Stimulated activated CD8-positive, alpha-beta memory T cell treated with anti-CD3 and anti-CD28 coated beads, Interleukin-2, amount 100 ng/mL, for 1 hour (primary cell): Measurements from ENCODE around the gene TRHDE.

Source experiments
- DNase-seq, 2 donors: peaks; one replicate each; pipeline ENCODE4 v3.0.0-alpha.2; 2020; ENCODE audit warnings: low read depth in 2 of 2

TRHDE gene

DNA sequence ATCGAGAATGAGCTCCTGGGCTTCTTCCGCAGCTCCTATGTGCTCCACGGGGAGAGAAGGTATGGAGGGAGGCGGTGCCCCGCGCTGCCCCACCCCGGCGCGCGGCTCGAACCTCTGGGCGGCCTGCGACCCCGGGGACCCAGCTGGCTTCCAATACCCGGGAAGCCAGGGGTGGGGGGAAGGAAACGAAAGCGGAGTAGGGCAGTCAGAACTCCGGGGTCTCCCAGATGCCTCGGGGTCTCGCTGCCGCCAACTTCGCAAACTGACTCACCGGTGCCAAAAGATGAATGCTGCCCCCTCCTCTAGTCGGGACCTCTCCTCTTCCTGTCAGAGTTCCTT, 1.3 kb downstream of the TRHDE start:
- no peak for DNase-seq

DNA sequence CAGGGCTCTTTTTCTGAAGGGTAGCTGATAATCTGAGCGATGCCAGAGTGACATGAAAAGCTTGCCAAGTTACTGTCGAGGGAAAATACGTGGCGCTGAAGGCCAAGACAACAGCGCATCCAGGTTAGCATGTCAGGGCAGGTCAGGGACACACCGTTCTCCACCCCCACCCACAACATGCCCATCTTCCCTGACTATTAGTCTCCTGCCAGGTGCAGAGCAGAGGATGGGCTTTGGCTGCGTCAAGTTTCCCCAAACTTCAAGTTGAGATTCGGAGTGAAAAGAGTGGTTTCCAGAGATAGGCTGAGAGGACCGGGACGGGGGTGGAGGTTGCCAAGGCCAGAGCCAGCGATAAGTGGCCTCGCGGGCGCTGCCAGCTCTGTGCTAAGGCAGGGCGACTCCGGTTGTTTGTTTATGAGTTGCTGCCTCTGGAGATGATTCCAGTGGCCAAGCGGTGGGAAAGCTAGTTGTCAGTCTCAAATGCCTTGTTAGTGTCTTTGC, 1.7 kb downstream of the TRHDE start:
- DNase-seq: no peak

DNA sequence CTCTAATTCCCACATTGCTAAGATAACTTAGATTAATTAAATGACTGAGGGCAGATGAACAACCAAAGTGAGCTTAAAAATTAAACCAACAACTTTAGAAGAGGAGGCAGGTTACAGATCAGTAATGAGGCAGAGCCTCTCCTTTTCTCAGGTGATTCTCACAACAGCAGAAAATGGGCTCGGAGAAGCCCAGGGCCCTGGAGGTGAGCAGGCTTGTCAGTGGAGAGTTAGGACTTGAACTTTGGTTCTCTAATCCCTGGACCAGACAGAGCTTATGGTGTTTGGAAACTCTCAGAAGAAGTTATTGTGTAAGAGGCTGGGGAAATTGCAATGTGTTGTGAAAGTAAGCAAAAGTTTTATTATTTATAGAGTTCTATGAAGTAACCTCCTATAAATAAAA, 2.8 kb downstream of the TRHDE start:
- no peak for DNase-seq

DNA sequence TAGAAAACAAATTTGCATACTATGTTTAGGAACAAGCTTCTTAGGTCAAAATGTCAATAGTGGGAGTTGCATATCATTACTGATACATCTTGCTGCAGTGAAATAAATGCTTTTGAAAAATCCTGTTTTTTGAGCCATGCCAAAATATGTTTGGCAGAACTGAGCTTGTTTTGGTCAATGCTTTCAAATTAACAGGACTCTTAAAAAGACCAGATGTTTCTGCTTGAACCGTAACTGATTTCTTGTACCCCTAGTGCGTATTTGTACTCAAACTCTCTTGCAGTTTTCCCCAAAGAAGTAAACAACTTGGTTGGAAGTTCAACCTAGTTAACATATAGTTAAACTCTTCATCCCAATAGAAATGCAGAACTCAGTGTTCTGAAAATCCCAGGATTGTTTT, 3.4 kb downstream of the TRHDE start:
- no peak for DNase-seq

DNA sequence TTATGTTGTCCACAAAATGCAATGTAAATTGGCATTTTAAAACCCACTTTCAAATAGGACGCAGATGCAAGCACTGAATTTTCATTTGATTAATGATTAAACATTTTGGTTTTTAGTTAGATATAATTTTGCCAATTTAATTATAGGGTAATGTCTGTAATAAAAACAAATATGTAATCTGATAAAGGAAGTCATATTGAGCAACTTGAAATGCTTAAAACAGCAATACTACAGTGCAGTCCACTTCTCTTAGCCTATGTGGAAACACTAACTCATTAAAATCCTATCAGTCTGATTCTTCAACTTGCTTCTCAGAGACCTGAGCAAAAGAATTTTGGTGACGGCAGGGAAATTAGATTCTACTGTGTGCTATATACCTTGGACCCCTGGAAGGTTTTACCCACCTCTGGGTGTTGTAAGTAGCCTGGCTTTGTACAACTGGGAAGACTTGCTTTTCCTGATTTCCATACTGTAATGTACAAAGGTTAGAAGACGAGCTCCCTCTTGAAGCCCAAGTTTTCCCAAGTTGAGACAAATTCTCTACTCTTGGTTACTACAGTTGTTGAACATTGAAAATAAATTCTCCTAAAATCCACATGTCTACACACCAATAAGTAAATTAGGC, 4.1 kb downstream of the TRHDE start:
- no peak for DNase-seq

DNA sequence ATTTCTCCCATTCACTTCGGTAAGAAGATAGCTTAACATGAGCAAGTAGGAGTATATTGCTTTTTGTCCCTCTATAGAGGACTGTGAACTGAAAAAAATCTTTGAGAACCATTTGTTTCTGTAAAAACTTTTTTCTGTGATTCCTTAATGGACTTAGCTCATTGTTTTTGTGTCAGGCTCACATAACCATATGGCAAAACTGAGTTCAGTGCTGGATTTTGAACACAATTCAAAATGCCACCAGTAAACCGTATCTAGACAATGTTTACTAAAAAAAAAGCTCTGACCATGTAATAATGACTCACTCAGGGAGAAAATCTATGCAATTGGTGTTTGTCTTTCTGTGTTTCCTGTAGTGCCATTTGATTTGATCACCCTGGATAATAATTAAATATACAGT, 5.2 kb downstream of the TRHDE start:
- no peak for DNase-seq

DNA sequence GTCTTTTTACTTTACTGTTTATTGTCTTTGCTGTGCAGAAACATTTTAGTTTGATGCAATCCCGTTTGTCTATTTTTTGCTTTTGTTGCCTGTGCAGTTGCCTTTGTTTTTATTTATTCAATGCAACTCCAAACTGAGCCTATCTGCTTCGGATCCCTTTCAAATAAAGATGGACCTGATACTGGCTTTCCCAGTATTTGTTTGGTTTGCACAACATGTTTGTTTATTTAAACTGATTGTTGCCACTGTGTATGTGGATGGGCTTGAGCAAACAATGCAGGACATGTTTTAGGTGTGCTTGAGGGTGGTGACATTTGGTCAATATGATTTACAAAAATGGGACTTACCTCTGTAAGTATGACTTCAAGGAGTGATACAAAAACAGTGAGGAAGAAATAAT, 6.7 kb downstream of the TRHDE start:
- DNase-seq: no peak

DNA sequence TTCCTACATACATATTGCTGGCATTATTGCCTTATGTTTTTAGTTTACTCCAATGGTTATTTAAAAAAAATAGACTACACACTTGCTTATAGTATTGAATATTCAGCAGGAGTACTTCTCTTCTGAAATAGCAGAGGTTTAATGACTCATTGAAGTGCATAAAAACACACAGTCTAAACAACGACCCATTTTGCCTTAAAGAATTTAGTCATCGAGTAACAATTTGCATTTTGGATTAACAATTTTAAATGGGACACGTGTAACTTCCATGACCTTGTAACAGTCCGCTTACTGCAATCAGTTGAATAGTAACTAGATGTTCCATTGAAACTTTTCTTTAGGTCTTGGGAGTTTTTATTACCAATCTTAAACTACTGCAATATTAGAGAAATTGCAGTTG, 9.0 kb downstream of the TRHDE start:
- no peak for DNase-seq

DNA sequence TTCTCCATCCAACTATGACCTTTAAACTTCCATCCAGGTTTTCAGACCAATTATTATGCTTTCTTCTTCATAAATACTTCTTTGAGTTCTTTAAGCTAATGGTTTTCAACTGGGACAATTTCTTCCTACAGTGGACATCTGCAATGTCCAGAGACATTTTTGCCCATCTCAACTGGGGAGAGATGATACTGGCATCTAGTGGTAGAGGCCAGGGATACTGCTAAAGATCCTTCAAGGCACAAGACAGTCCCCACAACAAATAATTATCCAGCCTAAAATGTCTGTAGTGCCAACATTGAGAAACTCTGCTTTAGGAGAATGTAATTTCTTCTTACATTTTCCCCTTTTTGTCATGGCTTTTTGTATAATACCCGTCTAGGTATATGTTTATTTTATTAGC, 10.6 kb downstream of the TRHDE start:
- DNase-seq: no peak

DNA sequence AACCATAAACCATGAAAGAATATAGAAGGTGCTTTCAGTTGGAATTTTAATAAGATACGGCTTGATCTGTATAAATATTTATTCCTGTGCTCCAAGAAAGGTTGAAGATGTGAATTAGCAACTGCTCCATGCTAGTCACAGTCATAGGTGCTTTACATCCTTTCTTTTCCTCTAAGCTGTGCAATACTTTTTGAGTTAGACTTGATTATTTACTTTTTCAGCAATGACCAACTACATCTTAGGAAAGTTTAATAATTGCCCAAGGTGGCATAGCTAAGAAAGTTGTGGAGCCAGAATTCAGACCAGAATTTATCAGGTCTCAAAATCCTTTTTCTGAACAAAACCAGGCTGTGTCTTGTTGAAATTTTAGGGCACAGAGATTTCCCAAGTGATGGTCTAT, 13.7 kb downstream of the TRHDE start:
- no peak for DNase-seq

DNA sequence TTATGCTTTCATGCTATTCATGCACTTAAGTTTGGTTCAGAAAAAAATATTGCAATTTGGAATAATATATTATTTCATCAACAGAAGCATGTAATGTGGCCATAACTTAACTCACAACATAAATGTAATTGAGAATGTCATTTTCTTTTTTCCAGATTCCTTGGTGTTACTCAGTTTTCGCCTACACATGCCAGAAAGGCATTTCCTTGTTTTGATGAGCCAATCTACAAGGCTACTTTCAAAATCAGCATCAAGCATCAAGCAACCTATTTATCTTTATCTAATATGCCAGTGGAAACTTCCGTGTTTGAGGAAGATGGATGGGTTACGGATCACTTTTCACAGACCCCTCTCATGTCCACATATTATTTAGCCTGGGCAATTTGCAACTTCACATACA, 14.4 kb downstream of the TRHDE start:
- no peak for DNase-seq

DNA sequence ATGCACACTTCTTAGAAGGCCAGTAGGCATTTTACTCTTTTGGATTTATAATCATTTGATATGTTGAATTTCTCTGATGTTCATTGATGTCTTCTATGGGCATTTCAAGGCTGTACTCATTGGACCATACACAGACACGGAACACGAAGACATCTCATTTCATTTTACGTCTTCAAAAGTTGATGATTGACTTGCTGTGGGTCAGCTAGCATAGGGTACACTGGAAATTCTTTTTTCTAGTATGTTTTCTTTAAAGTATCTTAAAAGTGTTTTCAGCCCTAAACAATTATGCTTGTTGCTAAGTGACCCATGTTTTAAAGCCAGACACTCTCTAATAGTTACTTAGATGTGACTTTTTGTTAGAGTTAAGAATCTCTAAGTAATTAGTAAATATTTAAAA, 16.3 kb downstream of the TRHDE start:
- DNase-seq: no peak

DNA sequence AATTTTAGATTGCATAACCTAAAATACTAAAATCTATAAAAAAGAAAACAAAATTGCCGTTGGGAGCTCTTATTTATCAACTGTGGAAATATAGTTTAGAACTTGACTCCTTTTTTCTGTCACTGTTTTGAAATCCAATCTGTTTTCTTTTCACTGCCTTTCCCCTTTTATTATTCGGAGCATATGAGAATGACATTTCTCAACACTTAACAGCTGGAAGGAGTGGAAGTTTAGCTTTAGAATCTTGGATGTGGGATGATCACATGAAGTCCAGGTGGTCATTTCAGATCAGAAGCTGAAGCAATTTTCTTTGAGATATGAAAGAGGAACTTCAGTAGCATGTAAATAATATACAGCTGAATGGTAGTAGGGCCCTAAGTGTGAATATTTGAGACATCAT, 16.7 kb downstream of the TRHDE start:
- DNase-seq: no peak

DNA sequence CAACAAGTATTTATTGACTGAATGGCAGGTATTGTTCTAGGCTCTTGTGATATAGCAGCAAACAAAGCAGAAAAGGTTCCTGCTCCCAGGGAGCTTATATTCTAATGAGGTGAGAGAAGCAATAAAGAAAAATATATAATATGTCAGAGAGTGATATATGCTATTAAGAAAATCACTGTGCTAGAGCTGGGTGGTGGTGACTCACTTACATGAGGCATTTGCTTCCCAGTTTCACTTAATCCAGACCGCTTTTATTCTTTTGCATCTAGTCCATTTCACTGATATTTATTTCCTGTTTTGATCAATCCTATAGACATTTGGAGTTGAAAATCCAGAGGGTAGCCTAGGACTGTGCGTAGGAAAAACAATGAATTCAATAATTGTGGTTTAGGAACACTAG, 17.5 kb downstream of the TRHDE start:
- DNase-seq: no peak

DNA sequence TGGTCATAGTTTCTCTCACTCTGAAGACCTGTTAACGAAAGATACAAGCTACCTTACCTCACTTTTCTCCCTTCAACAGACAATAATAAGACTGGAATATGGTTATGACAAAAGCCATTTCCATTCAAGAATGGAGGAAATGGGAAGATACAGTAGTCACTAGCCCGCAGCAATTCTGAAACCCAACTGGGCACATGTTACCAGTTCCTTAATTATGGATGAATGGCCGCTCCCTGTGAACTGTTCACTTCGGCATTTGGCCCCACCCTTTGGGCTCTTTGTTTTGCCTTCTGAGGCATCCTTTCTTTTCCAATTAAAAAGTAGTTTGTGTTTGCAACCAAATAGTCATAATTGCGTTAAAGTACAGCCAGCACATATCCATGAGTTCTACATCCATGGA, 19.0 kb downstream of the TRHDE start:
- DNase-seq: no peak

DNA sequence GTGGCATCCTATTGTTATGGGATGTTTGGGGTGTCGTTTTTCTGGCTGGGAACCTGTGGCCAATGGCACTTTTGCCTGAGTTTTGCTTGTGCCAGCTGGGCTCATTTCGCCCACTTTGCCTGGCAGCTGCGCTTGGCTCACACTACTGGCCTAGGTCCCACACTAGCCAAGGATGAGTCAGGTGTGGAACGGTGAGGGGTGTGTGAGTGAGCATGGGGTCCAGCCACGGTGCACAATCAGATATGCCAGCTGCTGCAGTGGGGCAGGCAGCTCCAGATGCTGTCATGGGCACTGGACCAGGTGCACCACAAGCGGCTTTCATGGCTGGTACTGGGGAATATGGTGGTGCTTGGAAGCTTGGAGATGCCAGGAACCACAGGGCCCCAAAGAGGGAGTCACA, 21.5 kb downstream of the TRHDE start:
- DNase-seq: no peak

DNA sequence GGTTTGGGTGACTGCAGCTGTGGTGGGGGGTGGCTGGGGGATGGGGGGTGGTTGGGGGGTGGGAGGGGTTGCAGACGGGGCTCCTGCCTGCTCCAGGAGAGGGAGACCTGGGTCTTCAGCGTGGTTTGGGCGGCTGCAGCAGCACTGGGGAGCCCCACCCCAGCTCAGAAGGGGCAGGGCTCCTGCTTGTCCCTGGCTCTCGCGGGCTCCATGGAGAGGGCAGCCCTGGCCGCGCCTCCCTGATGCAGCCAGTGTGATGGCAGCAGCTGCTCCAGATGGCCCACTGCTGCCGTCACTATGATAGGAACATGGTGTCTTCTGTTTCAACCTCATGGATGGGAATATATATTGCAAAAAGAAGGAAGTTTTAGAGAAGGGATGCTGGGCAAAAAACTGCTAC, 22.9 kb downstream of the TRHDE start:
- DNase-seq: no peak

DNA sequence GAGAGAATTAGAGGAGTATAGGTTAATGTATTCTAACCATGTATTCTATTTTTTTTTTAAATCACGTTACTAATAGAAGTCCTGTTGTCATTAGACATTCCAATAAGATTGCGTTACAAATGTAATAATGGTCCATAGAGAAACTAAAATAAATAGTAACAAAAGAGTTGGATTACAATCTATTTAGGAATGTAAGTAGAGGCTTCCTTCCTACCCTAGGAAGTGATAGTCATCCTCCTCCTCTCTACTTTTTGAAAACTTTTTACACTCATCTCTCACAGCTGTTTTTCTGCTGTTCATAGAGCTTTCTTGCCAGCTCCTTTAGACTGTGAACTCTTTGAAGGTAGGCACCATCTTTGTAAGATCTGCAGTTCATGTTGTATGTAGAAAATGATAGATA, 23.6 kb downstream of the TRHDE start:
- DNase-seq: no peak

DNA sequence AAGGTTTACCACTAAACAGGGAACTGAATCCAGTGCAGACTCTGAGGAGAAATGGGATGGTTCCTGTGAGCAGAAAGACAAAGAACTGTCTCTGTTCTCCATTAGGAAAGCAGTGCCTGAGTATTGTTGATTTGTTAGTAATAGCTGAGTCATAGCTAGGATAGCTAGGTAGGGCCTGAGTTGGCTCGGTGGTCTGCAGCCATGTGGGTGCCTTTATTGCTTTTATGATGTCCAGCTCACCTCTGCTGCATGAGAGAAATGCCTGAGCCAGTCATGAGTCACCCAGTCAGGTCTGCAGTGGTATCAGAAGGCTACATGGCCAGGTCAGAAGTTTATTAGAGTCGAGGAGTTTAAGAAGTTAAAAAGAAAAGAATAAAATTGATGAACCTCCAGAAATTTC, 24.2 kb downstream of the TRHDE start:
- no peak for DNase-seq

DNA sequence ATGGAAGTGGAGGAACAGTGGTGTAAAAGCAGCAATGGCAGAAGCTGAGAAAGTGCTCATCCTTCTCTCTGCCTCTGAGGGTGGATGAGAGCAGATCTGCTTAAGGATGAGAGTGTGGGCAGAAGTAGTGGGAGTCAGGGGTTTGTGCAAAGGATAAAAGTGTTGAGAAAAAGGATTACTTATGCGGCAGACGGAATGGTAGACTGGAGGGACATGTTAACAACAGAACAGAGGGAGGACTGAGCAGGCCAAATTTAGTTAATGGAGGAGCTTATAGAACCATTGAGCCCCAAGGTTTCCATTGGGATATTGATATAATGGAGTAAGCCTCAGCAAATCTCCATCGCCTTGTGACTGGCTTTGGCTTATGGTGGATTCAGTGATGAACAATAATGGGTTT, 25.5 kb downstream of the TRHDE start:
- no peak for DNase-seq

DNA sequence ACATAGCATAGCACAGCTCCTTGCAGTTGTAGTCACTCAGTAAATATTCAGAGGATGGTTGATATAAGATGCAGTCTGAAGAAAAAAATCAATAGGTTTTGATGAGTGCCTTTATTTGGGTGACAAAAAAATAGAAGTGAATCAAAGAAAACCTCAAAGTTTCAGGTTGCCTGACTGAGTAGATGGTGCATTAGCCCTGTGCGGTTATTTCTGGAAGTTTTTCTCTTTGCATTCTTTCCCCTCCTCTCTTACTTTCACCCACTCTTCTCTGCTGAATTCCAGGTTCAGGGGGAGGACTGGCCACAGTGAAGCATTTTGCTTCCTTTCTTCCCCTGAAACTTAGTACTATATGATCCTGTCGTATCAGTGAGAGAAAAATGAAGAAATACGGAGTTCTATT, 28.6 kb downstream of the TRHDE start:
- DNase-seq: no peak

DNA sequence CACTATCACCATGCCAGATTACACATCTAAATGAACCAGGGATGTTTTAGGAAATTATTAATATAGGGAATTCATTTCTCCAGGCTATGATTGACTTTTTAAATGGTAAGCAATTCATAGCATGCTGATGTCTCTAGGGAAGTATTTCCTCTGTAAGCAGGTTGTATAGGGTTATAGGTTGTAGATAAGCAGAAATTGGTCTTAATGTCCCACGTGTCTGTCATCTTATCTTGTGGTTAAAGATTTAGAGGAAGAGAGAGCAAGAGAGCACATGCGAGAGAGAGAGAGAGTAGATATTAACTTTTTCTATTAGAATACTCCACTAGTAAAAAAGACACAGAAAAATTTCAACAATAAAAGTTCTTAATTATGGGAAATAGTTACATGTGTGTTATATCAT, 32.6 kb downstream of the TRHDE start:
- DNase-seq: no peak

DNA sequence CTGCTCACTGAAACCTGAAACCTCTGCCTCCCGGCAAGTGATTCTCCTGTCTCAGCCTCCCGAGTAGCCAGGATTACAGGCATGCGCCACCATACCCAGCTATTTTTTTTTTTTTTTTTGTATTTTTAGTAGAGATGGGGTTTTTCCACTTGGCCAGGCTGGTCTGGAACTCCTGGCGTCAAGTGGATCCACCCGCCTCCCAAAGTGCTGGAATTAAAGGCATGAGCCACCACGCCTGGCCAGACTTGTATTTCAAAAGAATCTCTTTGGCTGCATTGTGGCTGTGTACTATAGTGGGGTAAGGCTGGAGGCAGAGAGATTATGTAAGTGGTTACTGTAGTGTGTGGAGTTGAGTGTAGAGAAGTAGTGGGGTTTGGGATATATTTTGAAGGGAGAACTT, 35.1 kb downstream of the TRHDE start:
- no peak for DNase-seq

DNA sequence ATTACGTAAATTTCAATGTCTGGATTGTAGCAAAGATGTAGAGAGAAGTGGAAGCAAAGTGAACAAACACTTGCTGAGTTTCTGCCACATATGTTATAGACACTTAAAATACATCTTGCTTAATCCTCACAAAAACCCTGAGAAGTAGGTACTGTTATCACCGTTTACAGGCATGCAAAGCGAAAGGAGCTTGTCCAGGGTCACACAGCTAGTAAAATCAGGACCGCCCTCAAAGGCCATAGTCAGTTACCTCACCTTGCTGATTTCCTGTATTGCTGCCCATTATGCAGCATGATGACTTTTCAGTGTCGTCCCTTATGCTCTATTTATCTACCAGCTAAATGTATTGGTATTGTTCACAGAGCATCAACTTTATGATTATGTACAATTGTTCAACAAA, 39.8 kb downstream of the TRHDE start:
- no peak for DNase-seq

DNA sequence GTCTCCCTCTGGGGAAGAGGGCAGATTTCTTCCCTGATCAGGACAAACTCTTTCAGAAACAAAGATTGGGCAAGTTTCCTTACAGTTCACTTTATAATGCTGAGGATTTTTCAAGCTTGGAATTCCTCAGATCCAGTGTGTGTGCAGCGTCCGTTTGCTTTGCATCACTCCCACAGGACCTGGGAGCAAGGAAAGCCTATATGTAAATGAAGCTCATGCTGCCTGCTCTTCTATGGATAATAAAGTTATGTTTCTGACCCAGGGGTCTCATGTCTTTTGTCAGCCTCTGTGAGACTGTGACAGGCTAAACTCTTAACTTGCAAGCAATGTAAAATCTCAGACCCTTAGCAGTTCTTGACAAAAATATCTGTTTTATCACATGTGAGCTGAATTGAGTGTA, 41.6 kb downstream of the TRHDE start:
- no peak for DNase-seq
